ENCODE data around the gene PLD2.
A peak's percentile ranks its signal among the peaks of the same experiment; 100 is the strongest.
"Not testable (repeated sequence)": the region's sequence is repeated elsewhere in the genome, so short reads cannot be mapped to it uniquely, and the experiment has no call there.

The PLD2 gene

DNA sequence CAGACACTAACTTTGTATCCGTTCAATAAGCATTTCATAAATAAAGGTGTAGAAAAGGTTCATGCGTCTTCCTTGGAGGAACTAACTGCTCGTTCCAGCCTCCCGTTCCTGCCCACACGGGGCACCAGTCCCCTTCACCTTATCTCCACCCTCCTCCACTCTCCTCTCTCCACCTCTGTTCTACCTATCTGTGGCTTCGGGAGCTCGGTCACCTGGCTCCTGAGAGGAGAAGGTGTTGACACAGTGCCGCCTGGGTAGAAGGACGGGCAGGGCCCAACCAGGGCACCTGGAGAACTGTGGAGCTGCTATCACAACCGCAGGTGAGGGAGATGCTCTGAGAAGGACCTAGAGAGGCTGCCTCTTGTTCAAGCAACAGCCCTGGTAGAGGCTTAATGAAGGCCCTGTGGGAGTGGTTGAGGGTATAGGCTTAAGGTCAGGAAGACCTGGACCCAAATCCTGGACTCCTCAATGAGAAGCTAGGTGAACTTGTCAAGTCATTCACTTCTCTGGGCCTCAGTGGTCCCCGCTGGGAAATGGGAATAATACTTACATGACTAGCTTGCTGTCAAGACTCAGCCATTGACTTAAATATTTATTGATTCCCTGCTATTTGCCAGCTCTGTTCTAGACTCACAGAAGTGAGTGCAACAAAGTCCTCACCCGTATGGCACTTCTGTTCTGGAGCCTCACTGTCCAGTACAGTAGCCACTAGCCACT, 16.6 kb downstream of the PLD2 start:
- no peak for DNase-seq
- Histone ChIP-seq H2AFZ (ENCODE audit: low read length) (no peak overlapping the region), H3F3A (ENCODE audit: insufficient read depth, low read length) (no peaks in the 10 kb centered on the region), H3K4me1 (ENCODE audit: low read length) (no peaks in the 10 kb centered on the region), H3K36me3 (replicated peaks; ENCODE audit: insufficient read depth, low read length) (no peaks in the 10 kb centered on the region), H3K27me3 (replicated peaks; ENCODE audit: insufficient read depth, low read length) (0 out of 2 replicates have a peak, but pooled peaks cover under 1% of the 10 kb centered on the region), H3K79me2 (ENCODE audit: low read length) (no peaks in the 10 kb centered on the region), H3K27ac (ENCODE audit: low read length) (no peak overlapping the region), H3K9ac (ENCODE audit: low read length) (no peak overlapping the region), H3K9me2 (replicated peaks; ENCODE audit: insufficient read depth, low read length) (no peaks in the 10 kb centered on the region), H3K4me2 (ENCODE audit: low read depth, low read length) (no peak overlapping the region), H4K20me1 (ENCODE audit: insufficient read depth, low read length) (no peaks in the 10 kb centered on the region), H3K9me3 (replicated peaks; ENCODE audit: insufficient read depth, low read length) (no peaks in the 10 kb centered on the region), H3K4me3 (ENCODE audit: low read length) (no peak overlapping the region)
- TF ChIP-seq, protein P1, sequence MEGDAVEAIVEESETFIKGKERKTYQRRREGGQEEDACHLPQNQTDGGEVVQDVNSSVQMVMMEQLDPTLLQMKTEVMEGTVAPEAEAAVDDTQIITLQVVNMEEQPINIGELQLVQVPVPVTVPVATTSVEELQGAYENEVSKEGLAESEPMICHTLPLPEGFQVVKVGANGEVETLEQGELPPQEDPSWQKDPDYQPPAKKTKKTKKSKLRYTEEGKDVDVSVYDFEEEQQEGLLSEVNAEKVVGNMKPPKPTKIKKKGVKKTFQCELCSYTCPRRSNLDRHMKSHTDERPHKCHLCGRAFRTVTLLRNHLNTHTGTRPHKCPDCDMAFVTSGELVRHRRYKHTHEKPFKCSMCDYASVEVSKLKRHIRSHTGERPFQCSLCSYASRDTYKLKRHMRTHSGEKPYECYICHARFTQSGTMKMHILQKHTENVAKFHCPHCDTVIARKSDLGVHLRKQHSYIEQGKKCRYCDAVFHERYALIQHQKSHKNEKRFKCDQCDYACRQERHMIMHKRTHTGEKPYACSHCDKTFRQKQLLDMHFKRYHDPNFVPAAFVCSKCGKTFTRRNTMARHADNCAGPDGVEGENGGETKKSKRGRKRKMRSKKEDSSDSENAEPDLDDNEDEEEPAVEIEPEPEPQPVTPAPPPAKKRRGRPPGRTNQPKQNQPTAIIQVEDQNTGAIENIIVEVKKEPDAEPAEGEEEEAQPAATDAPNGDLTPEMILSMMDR (IDR thresholded peaks at IDR 0.05; ENCODE audit: low read length) = no peak
- TF ChIP-seq EZH2 (optimal IDR thresholded peaks at IDR 0.05; ENCODE audit: low read depth, low read length) (no peak), EZH2phosphoT487 (IDR thresholded peaks at IDR 0.05; ENCODE audit: low read length) (no peak)

DNA sequence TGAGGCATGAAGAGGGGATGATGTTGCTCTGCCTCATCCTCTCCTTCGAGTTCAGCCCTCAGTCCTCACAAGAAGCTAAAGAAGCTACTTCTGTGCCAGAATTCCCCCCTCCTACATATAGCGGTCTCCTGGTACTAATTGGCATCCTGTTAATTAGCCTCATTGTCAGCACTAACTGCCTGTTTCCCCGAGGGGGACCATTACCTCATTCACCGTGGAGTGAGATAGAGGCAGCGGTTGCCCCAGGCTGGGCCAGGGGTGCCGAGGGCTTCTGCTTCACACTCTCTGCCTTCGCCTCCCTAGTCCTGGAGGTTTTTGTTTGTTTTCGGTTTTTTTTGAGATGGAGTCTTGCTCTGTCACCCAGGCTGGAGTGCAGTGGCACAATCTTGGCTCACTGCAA, 20.4 kb downstream of the PLD2 start:
- Histone ChIP-seq H3K4me2 (ENCODE audit: low read depth, low read length) (no peak overlapping the region), H3K9me3 (replicated peaks; ENCODE audit: insufficient read depth, low read length) (no peaks in the 10 kb centered on the region), H3K9ac (ENCODE audit: low read length) (no peak overlapping the region), H3K9me2 (replicated peaks; ENCODE audit: insufficient read depth, low read length) (no peaks in the 10 kb centered on the region), H3K79me2 (ENCODE audit: low read length) (no peaks in the 10 kb centered on the region), H4K20me1 (ENCODE audit: insufficient read depth, low read length) (no peaks in the 10 kb centered on the region), H3K27ac (ENCODE audit: low read length) (no peak overlapping the region), H3K4me3 (ENCODE audit: low read length) (no peak overlapping the region), H3K4me1 (ENCODE audit: low read length) (no peaks in the 10 kb centered on the region), H3K27me3 (replicated peaks; ENCODE audit: insufficient read depth, low read length) (0 out of 2 replicates have a peak, but pooled peaks cover 3% of the 10 kb centered on the region), H2AFZ (ENCODE audit: low read length) (no peak overlapping the region), H3F3A (ENCODE audit: insufficient read depth, low read length) (no peaks in the 10 kb centered on the region), H3K36me3 (replicated peaks; ENCODE audit: insufficient read depth, low read length) (no peaks in the 10 kb centered on the region)
- TF ChIP-seq EZH2phosphoT487 (IDR thresholded peaks at IDR 0.05; ENCODE audit: low read length) = no peak
- TF ChIP-seq, protein P1 (IDR thresholded peaks at IDR 0.05; ENCODE audit: low read length) = no peak
- TF ChIP-seq EZH2 (optimal IDR thresholded peaks at IDR 0.05; ENCODE audit: low read depth, low read length) = no peak
- DNase-seq = no peak

DNA sequence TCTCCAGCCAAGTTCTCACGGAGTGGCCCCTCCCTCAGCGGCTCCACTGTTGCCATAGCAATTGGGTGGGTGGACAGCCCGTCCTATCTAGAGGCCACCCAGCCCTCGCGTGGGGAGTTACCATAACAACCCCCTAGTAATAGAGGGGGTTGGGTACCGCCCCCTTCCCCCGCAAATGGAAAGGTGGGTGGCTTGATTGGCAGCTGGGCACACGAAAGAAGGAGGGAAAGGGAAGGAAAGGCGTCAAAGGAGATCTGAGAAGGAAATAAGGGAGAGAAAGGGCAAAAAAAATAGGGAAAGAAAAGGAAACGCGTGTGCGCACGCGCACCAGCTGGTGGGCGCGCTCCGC, 25.9 kb downstream of the PLD2 start:
- H3K27ac ChIP-seq (ENCODE audit: low read length) = peak overlapping the region; percentile 49; the same call in 1 of the 2 replicates
- not testable (repeated sequence) for H4K20me1 ChIP-seq (ENCODE audit: insufficient read depth, low read length); DNase-seq; H3K36me3 ChIP-seq (replicated peaks; ENCODE audit: insufficient read depth, low read length); H3K9me2 ChIP-seq (replicated peaks; ENCODE audit: insufficient read depth, low read length); H3F3A ChIP-seq (ENCODE audit: insufficient read depth, low read length); H3K27me3 ChIP-seq (replicated peaks; ENCODE audit: insufficient read depth, low read length); H3K9me3 ChIP-seq (replicated peaks; ENCODE audit: insufficient read depth, low read length)
- H3K4me2 ChIP-seq (ENCODE audit: low read depth, low read length) = peak overlapping the region; percentile 88
- H3K4me3 ChIP-seq (ENCODE audit: low read length) = peak overlapping the region; percentile 92
- H3K4me1 ChIP-seq (ENCODE audit: low read length) = peaks cover 23% of the 10 kb centered on the region; the same call in 1 of the 2 replicates
- peaks cover 46% of the 10 kb centered on the region for H3K79me2 ChIP-seq (ENCODE audit: low read length)
- peak overlapping the region; percentile 97 for H2AFZ ChIP-seq (ENCODE audit: low read length)
- peak overlapping the region; percentile 79 for H3K9ac ChIP-seq (ENCODE audit: low read length)
